ENCODE measurements around the gene ADCY9. TPM values are rescaled to one million over a fixed set of nuclear protein-coding genes. Genes with fewer than 3 reads are reported as not detected.

Gene ADCY9
- total RNA-seq, 2 donors from 2014 or later: 1.2 to 3.3 TPM

- no peak overlapping the region for H3K27ac Mint-ChIP-seq
- TF ChIP-seq, protein P1, sequence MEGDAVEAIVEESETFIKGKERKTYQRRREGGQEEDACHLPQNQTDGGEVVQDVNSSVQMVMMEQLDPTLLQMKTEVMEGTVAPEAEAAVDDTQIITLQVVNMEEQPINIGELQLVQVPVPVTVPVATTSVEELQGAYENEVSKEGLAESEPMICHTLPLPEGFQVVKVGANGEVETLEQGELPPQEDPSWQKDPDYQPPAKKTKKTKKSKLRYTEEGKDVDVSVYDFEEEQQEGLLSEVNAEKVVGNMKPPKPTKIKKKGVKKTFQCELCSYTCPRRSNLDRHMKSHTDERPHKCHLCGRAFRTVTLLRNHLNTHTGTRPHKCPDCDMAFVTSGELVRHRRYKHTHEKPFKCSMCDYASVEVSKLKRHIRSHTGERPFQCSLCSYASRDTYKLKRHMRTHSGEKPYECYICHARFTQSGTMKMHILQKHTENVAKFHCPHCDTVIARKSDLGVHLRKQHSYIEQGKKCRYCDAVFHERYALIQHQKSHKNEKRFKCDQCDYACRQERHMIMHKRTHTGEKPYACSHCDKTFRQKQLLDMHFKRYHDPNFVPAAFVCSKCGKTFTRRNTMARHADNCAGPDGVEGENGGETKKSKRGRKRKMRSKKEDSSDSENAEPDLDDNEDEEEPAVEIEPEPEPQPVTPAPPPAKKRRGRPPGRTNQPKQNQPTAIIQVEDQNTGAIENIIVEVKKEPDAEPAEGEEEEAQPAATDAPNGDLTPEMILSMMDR (conservative IDR thresholded peaks at IDR 0.05): no peak
- no peaks in the 10 kb centered on the region for H3K9me3 Mint-ChIP-seq
- no peak for DNase-seq
- no peak overlapping the region for H3K4me3 Mint-ChIP-seq
- no peak overlapping the region for H3K27ac ChIP-seq (ENCODE audit: low read depth, low read length)
- H3K36me3 Mint-ChIP-seq (ENCODE audit: low read depth): no peaks in the 10 kb centered on the region
- H3K27me3 Mint-ChIP-seq (ENCODE audit: insufficient read depth): no peaks in the 10 kb centered on the region
- no peak overlapping the region for H3K9ac ChIP-seq (ENCODE audit: extremely low read depth, low read length, poor library complexity, severe bottlenecking)
- no peak overlapping the region for H3K4me3 ChIP-seq (ENCODE audit: low read length)
- no peaks in the 10 kb centered on the region for H3K4me1 ChIP-seq (ENCODE audit: control insufficient read depth, insufficient read depth, low read length)
- H3K27me3 ChIP-seq (ENCODE audit: control insufficient read depth, insufficient read depth, low read length, poor library complexity, severe bottlenecking): no peaks in the 10 kb centered on the region
- no peaks in the 10 kb centered on the region for H3K36me3 ChIP-seq (ENCODE audit: control insufficient read depth, insufficient read depth, low read length)
- WGBS, 2 experiments (ENCODE audit: insufficient coverage in 1 of 2, insufficient read length in 1 of 2): 96 to 98% methylated on average over 10 to 11 of the region's 11 CpGs
- peaks cover 16% of the 10 kb centered on the region for H3K4me1 Mint-ChIP-seq
- H3K9me3 ChIP-seq (ENCODE audit: control insufficient read depth, low read length): no peaks in the 10 kb centered on the region
Observed at GRCh38 chr16:4003576-4003975, 112.7 kb downstream of the ADCY9 start.

DNA sequence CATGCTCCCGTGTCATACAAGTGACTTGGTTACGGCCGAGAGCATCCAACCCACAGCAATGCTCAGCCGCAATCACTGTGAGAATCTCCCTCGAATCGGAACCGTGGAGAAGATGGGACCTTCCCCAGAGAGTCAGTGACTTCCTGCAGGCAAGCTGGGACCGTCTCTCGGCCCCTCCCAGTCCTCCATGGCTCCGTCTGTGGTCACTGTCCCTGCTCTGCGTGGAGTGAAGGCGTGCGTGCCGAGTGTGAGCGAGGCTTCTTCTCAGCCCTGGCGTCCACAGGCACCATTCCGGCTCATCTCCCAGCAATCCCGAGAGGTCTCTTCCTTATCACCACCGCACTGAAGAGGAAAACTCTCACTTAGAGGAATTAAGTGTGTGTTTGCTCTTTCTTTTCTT lies 113.1 kb downstream of the ADCY9 start:
- no peaks in the 10 kb centered on the region for H3K36me3 ChIP-seq (ENCODE audit: control insufficient read depth, insufficient read depth, low read length)
- Mint-ChIP-seq H3K4me1 (peaks cover 15% of the 10 kb centered on the region), H3K4me3 (no peak overlapping the region), H3K9me3 (no peaks in the 10 kb centered on the region), H3K36me3 (ENCODE audit: low read depth) (no peaks in the 10 kb centered on the region), H3K27me3 (ENCODE audit: insufficient read depth) (no peaks in the 10 kb centered on the region), H3K27ac (no peak overlapping the region)
- H3K4me3 ChIP-seq (ENCODE audit: low read length): no peak overlapping the region
- H3K4me1 ChIP-seq (ENCODE audit: control insufficient read depth, insufficient read depth, low read length): no peaks in the 10 kb centered on the region
- TF ChIP-seq, protein P1 (conservative IDR thresholded peaks at IDR 0.05): no peak
- no peak for DNase-seq
- no peak overlapping the region for H3K27ac ChIP-seq (ENCODE audit: low read depth, low read length)
- H3K27me3 ChIP-seq (ENCODE audit: control insufficient read depth, insufficient read depth, low read length, poor library complexity, severe bottlenecking): no peaks in the 10 kb centered on the region
- H3K9ac ChIP-seq (ENCODE audit: extremely low read depth, low read length, poor library complexity, severe bottlenecking): no peak overlapping the region
- WGBS, 2 experiments (ENCODE audit: insufficient coverage in 1 of 2, insufficient read length in 1 of 2): 94 to 95% methylated on average over 10 to 17 of the region's 19 CpGs
- no peaks in the 10 kb centered on the region for H3K9me3 ChIP-seq (ENCODE audit: control insufficient read depth, low read length)

- 100% methylated on average over 1 of the region's 2 CpGs; no CpG with 5 or more reads in 1 of the 2 experiments for WGBS, 2 experiments (ENCODE audit: insufficient coverage in 1 of 2, insufficient read length in 1 of 2)
- peaks cover 10% of the 10 kb centered on the region for H3K4me1 Mint-ChIP-seq
- H3K27ac Mint-ChIP-seq: no peak overlapping the region
Observed at GRCh38 chr16:4002121-4002520, 114.1 kb downstream of the ADCY9 start.

More at GRCh38 chr16:4002121-4002520, 114.1 kb downstream of the ADCY9 start:
- H3K36me3 Mint-ChIP-seq (ENCODE audit: low read depth): no peaks in the 10 kb centered on the region
- no peaks in the 10 kb centered on the region for H3K9me3 Mint-ChIP-seq
- no peaks in the 10 kb centered on the region for H3K27me3 Mint-ChIP-seq (ENCODE audit: insufficient read depth)
- H3K27me3 ChIP-seq (ENCODE audit: control insufficient read depth, insufficient read depth, low read length, poor library complexity, severe bottlenecking): no peaks in the 10 kb centered on the region
- H3K4me1 ChIP-seq (ENCODE audit: control insufficient read depth, insufficient read depth, low read length): no peaks in the 10 kb centered on the region
- no peak overlapping the region for H3K4me3 ChIP-seq (ENCODE audit: low read length)
- H3K9ac ChIP-seq (ENCODE audit: extremely low read depth, low read length, poor library complexity, severe bottlenecking): no peak overlapping the region
- no peaks in the 10 kb centered on the region for H3K9me3 ChIP-seq (ENCODE audit: control insufficient read depth, low read length)
- no peak overlapping the region for H3K27ac ChIP-seq (ENCODE audit: low read depth, low read length)
- no peak overlapping the region for H3K4me3 Mint-ChIP-seq
- TF ChIP-seq, protein P1 (conservative IDR thresholded peaks at IDR 0.05): no peak
- H3K36me3 ChIP-seq (ENCODE audit: control insufficient read depth, insufficient read depth, low read length): no peaks in the 10 kb centered on the region
- DNase-seq: no peak

All from endodermal cell (in vitro differentiated cells).